D721Med (cell line): ENCODE measurements around the gene LRRC56.
A peak's percentile ranks its signal among the peaks of the same experiment; 100 is the strongest.

ENCODE experiments used
- DNase-seq: peaks from one replicate; pipeline ENCODE4 v3.0.0; 2011; ENCODE audit warnings: low spot score; ENCODE audit not compliant: insufficient read length
- FAIRE-seq: peaks from 2 replicates; lab custom pipeline; 2011; peaks lifted over from hg19 to GRCh38; lab: Jason Lieb, UNC
- TF ChIP-seq, protein P1 (sequence below): IDR thresholded peaks from 2 replicates; pipeline ENCODE4 v1.5.1; 2012; ENCODE audit warnings: mild to moderate bottlenecking, control low read depth; ENCODE audit not compliant: insufficient read depth; ENCODE audit errors: missing control alignments

LRRC56 gene

DNA sequence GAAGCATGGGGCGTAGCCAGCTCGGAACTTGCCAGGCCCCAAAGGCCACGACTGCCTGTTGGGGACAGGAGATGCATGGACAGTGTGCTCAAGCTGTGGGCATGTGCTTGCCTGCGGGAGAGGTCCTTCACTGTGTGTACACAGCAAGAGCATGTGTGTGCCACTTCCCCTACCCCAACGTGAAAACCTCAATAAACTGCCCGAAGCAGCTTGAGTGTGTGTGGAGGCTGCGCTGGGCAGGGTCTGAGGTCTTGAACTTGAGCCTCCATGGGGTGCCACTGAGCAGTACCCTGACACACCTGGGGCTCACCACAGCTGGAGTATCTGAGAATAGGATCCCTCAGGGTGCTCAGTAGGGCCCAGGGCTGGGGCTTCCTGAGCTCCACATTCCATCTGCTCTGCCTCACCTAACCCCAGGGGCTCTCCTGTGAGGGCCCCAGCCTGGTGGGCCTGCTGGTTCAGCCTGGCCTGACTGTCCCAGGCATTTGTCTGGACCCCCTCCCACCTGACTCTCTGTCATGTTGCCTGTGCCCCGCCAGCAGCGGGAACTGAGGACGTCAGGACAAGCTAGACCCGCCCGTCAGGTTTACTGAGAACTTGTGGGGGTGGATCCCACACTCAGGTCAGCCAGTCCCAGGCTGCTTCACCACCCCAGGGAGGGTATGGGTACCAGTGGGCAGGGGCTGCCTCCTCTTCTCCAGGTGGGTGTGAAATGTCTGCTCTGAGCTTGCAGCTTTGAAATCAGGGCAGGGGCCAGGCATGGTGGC is 26.7 kb downstream of the LRRC56 start:
- FAIRE-seq, result no peak
- TF ChIP-seq, protein P1, sequence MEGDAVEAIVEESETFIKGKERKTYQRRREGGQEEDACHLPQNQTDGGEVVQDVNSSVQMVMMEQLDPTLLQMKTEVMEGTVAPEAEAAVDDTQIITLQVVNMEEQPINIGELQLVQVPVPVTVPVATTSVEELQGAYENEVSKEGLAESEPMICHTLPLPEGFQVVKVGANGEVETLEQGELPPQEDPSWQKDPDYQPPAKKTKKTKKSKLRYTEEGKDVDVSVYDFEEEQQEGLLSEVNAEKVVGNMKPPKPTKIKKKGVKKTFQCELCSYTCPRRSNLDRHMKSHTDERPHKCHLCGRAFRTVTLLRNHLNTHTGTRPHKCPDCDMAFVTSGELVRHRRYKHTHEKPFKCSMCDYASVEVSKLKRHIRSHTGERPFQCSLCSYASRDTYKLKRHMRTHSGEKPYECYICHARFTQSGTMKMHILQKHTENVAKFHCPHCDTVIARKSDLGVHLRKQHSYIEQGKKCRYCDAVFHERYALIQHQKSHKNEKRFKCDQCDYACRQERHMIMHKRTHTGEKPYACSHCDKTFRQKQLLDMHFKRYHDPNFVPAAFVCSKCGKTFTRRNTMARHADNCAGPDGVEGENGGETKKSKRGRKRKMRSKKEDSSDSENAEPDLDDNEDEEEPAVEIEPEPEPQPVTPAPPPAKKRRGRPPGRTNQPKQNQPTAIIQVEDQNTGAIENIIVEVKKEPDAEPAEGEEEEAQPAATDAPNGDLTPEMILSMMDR, result no peak

DNA sequence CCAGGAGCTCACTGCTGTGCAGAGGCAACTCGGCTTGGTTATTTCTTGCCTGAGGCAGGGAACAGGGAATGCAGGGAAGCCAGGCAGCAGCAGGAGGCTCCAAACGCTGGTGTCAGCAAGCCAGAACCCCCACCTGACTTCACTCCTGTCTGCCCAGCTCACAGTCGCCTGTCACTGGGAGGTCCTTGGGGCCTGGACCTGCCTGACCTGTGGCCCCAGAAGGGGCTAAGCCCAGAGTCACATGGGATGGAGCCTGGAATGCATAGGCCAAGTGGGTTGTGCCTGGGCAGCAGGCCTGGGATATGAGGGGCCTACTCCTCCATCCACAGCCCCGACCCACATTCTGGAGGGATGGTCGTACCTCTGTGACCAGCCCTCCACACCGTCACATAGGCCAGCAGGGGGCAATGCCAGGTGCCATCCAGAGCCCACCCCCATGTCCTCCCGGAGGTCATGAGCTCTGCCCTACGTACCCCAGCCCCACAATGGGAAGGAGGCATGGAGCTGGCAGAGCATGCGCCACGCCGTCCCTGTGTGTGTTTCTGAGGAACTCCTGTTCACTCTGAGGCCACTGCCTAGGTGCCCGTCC is 28.7 kb downstream of the LRRC56 start:
- DNase-seq (no peak), FAIRE-seq (no peak)
- TF ChIP-seq, protein P1, result no peak

More for the DNA sequence above, 26.7 kb downstream of the LRRC56 start:
- DNase-seq, result no peak

DNA sequence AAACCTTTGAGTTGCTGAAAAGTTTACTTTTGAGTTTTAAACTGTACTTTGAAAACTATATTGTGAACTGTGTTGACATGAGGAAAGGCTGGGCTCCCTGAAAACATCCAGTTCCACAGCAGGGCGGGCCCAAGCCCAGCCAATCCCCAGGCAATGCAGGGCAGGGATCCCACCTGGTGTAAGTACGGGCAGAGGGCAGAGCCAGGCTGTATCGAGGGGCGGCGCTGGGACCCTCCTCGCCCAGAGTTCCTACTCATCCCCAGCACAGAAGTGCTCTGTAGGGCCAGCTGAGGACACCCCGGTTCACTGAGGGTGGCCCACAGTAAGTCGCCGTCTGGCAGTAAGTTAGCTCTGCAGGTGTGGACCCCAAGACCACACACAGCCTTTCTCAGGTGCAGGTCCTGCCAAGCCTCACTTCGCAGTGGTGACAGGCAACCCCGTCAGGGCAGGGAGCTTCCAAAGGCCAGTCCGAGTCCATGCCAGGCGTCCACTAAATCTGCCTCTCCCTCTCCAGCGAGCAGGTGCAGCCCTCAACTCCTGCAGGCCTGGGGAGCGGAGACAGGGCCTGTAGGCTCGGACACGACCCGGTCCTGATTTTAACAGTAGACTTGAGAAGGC is 29.8 kb downstream of the LRRC56 start:
- TF ChIP-seq, protein P1, result no peak
- FAIRE-seq (no peak), DNase-seq (no peak)

DNA sequence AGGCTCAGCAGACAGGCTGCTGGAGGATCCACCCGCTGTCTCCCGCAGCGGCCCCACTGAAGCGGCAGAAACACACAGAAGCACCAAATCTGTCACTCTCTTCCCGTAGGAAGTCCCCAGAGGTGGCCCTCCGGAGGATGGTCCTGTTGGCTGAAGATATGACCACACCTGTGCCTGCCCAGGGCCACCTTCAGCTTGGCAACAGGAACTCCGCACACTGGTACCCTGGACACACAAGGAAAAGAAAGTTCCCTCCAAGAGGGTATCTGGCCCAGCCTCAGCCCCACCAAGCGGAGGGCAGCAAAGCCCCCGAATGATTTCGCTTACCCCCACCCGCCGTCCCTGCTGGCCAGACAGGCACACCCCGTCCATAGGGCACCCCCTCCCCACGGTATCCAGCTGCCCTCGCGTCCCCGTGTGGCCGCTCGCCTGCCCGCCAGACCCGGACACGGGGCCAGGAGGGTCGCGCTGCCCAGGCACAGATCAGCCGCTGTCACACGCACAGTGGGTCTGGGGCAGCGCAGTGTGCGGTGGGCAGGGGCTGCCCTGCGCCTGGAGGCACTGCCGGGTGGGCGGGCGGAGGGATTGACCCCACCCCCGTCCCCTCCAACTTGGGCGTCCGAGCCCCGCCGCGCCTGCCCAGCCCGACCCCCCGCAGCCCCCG is 30.4 kb downstream of the LRRC56 start:
- FAIRE-seq (no peak), DNase-seq (no peak)

DNA sequence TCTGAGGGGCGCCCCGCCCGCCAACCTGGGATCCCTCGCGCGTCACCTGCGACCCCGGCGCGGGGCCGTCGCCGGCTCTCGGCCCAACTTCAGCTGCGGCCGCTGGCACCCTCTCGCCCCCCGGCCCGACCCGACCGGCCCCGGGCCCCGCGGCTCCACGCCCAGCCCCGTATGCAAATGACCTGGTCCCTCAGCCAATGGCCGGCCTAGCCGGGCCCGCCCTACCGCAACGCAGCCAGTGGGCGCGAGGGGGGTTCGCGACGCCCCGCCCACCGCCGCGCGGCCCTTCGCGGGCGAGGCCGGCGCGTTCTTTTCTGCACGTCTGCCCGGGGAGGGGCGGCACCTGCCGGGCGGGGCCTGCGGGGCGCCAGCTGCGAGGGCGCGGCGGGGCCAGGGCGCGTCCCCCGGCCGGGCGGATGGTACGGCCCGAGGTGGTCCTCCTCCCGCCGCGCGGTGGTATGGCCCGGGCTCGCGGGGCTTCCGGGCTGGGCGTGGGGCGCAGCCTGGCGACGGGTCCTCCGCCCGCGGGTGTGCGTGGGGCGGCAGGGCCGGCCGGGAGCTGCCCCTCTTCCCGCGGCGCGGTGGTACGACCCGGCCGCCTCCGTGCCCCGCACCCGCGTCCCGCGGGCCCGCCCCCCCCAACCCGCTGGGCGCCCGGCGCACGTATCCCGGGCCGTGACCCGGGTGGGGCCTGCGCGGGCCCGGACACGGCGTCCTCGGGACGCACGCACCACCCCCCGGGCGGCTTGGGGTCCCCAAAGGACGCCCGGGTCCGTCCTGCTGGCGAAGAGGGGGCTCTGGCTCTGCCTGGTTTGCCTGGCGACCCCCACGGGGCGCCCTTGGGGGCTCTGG is 31.2 kb downstream of the LRRC56 start:
- DNase-seq, result peak; percentile 80
- FAIRE-seq, result no peak
- TF ChIP-seq, protein P1, result no peak

More for the DNA sequence above, 30.4 kb downstream of the LRRC56 start:
- TF ChIP-seq, protein P1, result no peak

DNA sequence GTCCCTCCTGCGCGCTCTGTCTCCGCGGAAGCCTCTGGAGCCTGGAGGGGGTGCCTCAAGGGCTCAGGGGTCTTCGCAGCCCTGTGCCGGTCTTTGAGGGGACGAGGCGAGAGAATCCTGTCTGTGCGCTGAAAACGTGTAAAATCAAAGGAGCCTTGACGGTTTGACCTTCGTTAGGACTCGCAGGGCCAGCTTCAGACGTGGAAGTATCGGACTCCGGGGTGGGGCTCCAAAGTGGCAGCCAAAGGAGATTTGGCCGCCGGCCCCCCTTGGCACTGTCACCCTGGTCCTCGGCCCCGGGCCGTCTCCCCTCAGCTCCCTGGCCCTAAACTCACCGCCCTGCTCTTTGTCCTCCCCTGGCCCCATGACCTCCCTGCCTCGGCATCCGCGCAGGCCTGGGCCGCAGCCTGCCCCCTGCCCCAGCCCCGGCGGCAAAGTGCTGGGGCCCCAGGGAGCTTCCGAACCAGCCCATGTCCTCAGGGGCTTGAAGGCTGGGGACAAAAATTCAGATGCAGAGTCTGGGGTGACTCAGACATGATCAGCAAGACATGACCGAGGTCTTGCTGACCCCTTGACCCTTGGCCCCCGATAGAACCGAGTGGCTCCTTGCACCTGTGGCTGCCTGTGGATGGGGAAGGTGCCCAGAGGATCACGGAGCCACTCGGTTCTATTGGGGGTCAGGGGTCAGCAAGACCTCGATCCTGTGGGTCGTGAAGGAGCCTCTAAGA is 32.0 kb downstream of the LRRC56 start:
- DNase-seq, result no peak
- TF ChIP-seq, protein P1, result no peak
- no peak for FAIRE-seq
